Fibroblast of peridontal ligament (primary cell): ENCODE measurements around the gene HELZ.
"Not testable (repeated sequence)": the region's sequence is repeated elsewhere in the genome, so short reads cannot be mapped to it uniquely, and the experiment has no call there.

Experiments
- DNase-seq: peaks from one replicate; pipeline ENCODE4 v3.0.0-alpha.2; 2010; ENCODE audit errors: extremely low read depth

Gene HELZ

GRCh38 chr17:67115401-67115800, 129.6 kb downstream of the HELZ start:
- DNase-seq = no peak

- no peak for DNase-seq
These were observed 131.5 kb downstream of the HELZ start for GRCh38 chr17:67113486-67113885.

GRCh38 chr17:67111808-67112207, 133.2 kb downstream of the HELZ start:
- no peak for DNase-seq

- no peak for DNase-seq
These were observed 133.7 kb downstream of the HELZ start for GRCh38 chr17:67111327-67111726.

- DNase-seq = no peak
These were observed 134.4 kb downstream of the HELZ start for GRCh38 chr17:67110619-67111018.

- no peak for DNase-seq
These were observed 135.9 kb downstream of the HELZ start for GRCh38 chr17:67109111-67109510.

- DNase-seq = no peak
These were observed 136.9 kb downstream of the HELZ start for GRCh38 chr17:67107811-67108775.

GRCh38 chr17:67107171-67107570, 137.8 kb downstream of the HELZ start:
- DNase-seq = no peak

GRCh38 chr17:67105213-67105612, 139.8 kb downstream of the HELZ start:
- peak; percentile 66 for DNase-seq

- not testable (repeated sequence) for DNase-seq
These were observed 140.4 kb downstream of the HELZ start for GRCh38 chr17:67104641-67105040.

GRCh38 chr17:67098006-67098405, 147.0 kb downstream of the HELZ start:
- no peak for DNase-seq

GRCh38 chr17:67096609-67097008, 148.4 kb downstream of the HELZ start:
- no peak for DNase-seq

GRCh38 chr17:67095803-67096202, 149.2 kb downstream of the HELZ start:
- peak; percentile 51 for DNase-seq

- peak; percentile 42 for DNase-seq
These were observed 149.7 kb downstream of the HELZ start for GRCh38 chr17:67095291-67095690.

- DNase-seq = no peak
These were observed 151.6 kb downstream of the HELZ start for GRCh38 chr17:67093348-67093747.

- not testable (repeated sequence) for DNase-seq
These were observed 152.3 kb downstream of the HELZ start for GRCh38 chr17:67092710-67093109.

GRCh38 chr17:67092291-67092690, 152.7 kb downstream of the HELZ start:
- DNase-seq = no peak

GRCh38 chr17:67090341-67090740, 154.7 kb downstream of the HELZ start:
- DNase-seq = peak; percentile 30

GRCh38 chr17:67088639-67089038, 156.4 kb downstream of the HELZ start:
- no peak for DNase-seq

GRCh38 chr17:67085406-67085805, 159.6 kb downstream of the HELZ start:
- DNase-seq = no peak

GRCh38 chr17:67082107-67082506, 162.9 kb downstream of the HELZ start:
- no peak for DNase-seq

- no peak for DNase-seq
These were observed 164.2 kb downstream of the HELZ start for GRCh38 chr17:67080804-67081203.

GRCh38 chr17:67079491-67079890, 165.5 kb downstream of the HELZ start:
- no peak for DNase-seq

- no peak for DNase-seq
These were observed 166.7 kb downstream of the HELZ start for GRCh38 chr17:67078292-67078691.
